GM21786 (cell line): ENCODE results near the gene ANKRD36B.
"Not testable (repeated sequence)": the region's sequence is repeated elsewhere in the genome, so short reads cannot be mapped to it uniquely, and the experiment has no call there.

Experiments used
- ATAC-seq: cut with Tn5 transposase; IDR thresholded peaks from one replicate; pipeline ENCODE4 v1.9.1; 2021; ENCODE audit not compliant: unreplicated experiment

The ANKRD36B gene

GRCh38 chr2:97550498-97550897, 39.2 kb downstream of the ANKRD36B start:
- not testable (repeated sequence) for ATAC-seq

GRCh38 chr2:97549058-97549457, 40.6 kb downstream of the ANKRD36B start:
- not testable (repeated sequence) for ATAC-seq

GRCh38 chr2:97548536-97548935, 41.1 kb downstream of the ANKRD36B start:
- ATAC-seq, result not testable (repeated sequence)

- no peak for ATAC-seq
These were observed 43.0 kb downstream of the ANKRD36B start for GRCh38 chr2:97546711-97547110.

- not testable (repeated sequence) for ATAC-seq
These were observed 44.8 kb downstream of the ANKRD36B start for GRCh38 chr2:97544911-97545310.

GRCh38 chr2:97525904-97526303, 63.8 kb downstream of the ANKRD36B start:
- ATAC-seq, result not testable (repeated sequence)

GRCh38 chr2:97523816-97524215, 65.9 kb downstream of the ANKRD36B start:
- ATAC-seq, result not testable (repeated sequence)

- not testable (repeated sequence) for ATAC-seq
These were observed 66.6 kb downstream of the ANKRD36B start for GRCh38 chr2:97522916-97523555.

- not testable (repeated sequence) for ATAC-seq
These were observed 94.0 kb downstream of the ANKRD36B start for GRCh38 chr2:97495651-97496050.

- not testable (repeated sequence) for ATAC-seq
These were observed 99.5 kb downstream of the ANKRD36B start for GRCh38 chr2:97490141-97490540.
